Natural killer cell (primary cell): ENCODE measurements around the gene LAMA4. TPM values are rescaled to one million over a fixed set of nuclear protein-coding genes. Genes with fewer than 3 reads are reported as not detected.
A peak's percentile ranks its signal among the peaks of the same experiment; 100 is the strongest.

Source experiments
- ATAC-seq, 3 donors: fragments of 150-1000 bp in 2 of 3; fragments of 200-7000 bp in 1 of 3; cut with Tn5 transposase; 1 replicate in 1 of 3; 2 replicates in 2 of 3; pipeline ENCODE4 v1.10.0; 2021; ENCODE audit warnings: mild to moderate bottlenecking in 2 of 3, moderate library complexity in 2 of 3
- DNase-seq, 2 donors: peaks; one replicate each; pipeline versions ENCODE4 v3.0.0 to v3.0.0-alpha.2; 2013 to 2021; ENCODE audit warnings: mixed read lengths in 1 of 2
- H3K27ac ChIP-seq: one replicate; pipeline ENCODE4 v1.5.1; 2013; ENCODE audit warnings: mild to moderate bottlenecking, low read length
- H3K27me3 ChIP-seq: one replicate; pipeline ENCODE4 v1.6.1; 2013; ENCODE audit warnings: low read length; ENCODE audit not compliant: control insufficient read depth, insufficient read depth
- H3K36me3 ChIP-seq: one replicate; pipeline ENCODE4 v1.6.1; 2013; ENCODE audit warnings: low read length; ENCODE audit not compliant: control insufficient read depth, insufficient read depth
- H3K4me1 ChIP-seq: one replicate; pipeline ENCODE4 v1.6.1; 2013; ENCODE audit warnings: low read length; ENCODE audit not compliant: control insufficient read depth, insufficient read depth
- H3K4me3 ChIP-seq: one replicate; pipeline ENCODE4 v1.5.1; 2013; ENCODE audit warnings: low read length
- H3K9me3 ChIP-seq: one replicate; pipeline ENCODE4 v1.6.1; 2013; ENCODE audit warnings: low read length; ENCODE audit not compliant: control insufficient read depth, insufficient read depth
- H3K27ac Mint-ChIP-seq, 2 donors: one replicate each; pipeline ENCODE4 v1.8.0; 2022; ENCODE audit warnings: mild to moderate bottlenecking in 2 of 2, mixed read lengths in 2 of 2, moderate library complexity in 1 of 2
- H3K27me3 Mint-ChIP-seq, 2 donors: one replicate each; pipeline ENCODE4 v1.8.0; 2022; ENCODE audit warnings: low read depth in 2 of 2, mixed read lengths in 2 of 2
- H3K36me3 Mint-ChIP-seq: one replicate; pipeline ENCODE4 v1.8.0; 2022; ENCODE audit warnings: mixed read lengths
- H3K4me1 Mint-ChIP-seq, 2 donors: one replicate each; pipeline ENCODE4 v1.8.0; 2022; ENCODE audit warnings: mixed read lengths in 2 of 2
- H3K4me3 Mint-ChIP-seq: one replicate; pipeline ENCODE4 v1.8.0; 2022; ENCODE audit warnings: mild to moderate bottlenecking, moderate library complexity, mixed read lengths
- H3K9me3 Mint-ChIP-seq, 2 donors: one replicate each; pipeline ENCODE4 v1.8.0; 2022; ENCODE audit warnings: mixed read lengths in 2 of 2
- WGBS: methylation state at CpG from one replicate; pipeline ENCODE4 v1.1.7; 2013; ENCODE audit warnings: missing lambda C conversion rate; ENCODE audit not compliant: insufficient coverage; 5-methylcytosine and 5-hydroxymethylcytosine counted together
- intact Hi-C: fragments of 100-400 bp; cut with micrococcal nuclease; formaldehyde crosslinking; loops from one replicate; pipeline ENCODE4 v1.14.2; 2022
- total RNA-seq, 4 donors: library from RNA; stranded (reverse); fragments of 120-200 nt in 1 of 4; gene quantifications; one replicate each; pipeline versions ENCODE4 v1.2.3 to v1.2.4, GENCODE V29; 2013 to 2022
- TF ChIP-seq, protein P1 (sequence below): fragments of 200-600 bp; IDR thresholded peaks from one replicate; pipeline ENCODE4 v1.8.0; 2022; ENCODE audit warnings: antibody characterized with exemption

The LAMA4 gene
- total RNA-seq, 3 donors from 2014 or later (not counting 1 experiment from before 2014, with no cell fraction given): not detected

DNA sequence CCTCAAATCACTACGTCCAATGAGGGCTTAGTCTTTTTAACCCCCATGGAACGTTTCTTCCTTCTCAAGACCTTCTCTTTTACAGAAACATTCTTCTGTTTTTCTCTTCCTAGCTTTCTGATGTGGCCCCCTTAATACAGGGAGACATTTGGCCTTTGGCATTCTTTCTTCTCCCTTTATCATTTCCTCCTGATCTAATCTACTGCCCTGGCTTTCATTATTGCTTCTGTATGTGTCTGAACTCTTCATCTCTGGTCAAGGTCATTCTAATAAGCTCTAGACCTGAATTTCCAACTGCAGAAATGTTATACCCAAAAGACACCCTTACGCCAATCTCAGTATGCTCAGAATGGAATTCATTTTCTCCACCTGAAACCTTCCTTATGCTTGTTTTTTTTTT, 18.4 kb upstream of the LAMA4 start:
- H3K27me3 Mint-ChIP-seq: peaks cover 37 to 56% of the 10 kb centered on the region in 2 donors
- intact Hi-C loops: no loop called here
- WGBS: 89% methylated on average over 3 of the region's 3 CpGs

GRCh38 chr6:112270756-112271155, 16.4 kb upstream of the LAMA4 start:
- H3K9me3 Mint-ChIP-seq: no peaks in the 10 kb centered on the region
- H3K27me3 Mint-ChIP-seq: peaks cover 39 to 50% of the 10 kb centered on the region in 2 donors
- Histone ChIP-seq H3K9me3 (no peaks in the 10 kb centered on the region), H3K4me1 (peaks cover 4% of the 10 kb centered on the region), H3K27me3 (peaks cover 18% of the 10 kb centered on the region), H3K27ac (no peak overlapping the region), H3K4me3 (no peak overlapping the region), H3K36me3 (no peaks in the 10 kb centered on the region)
- intact Hi-C loops: no loop called here
- H3K27ac Mint-ChIP-seq: no peak overlapping the region
- H3K4me1 Mint-ChIP-seq: peaks cover 11 to 12% of the 10 kb centered on the region in 2 donors
- TF ChIP-seq, protein P1, sequence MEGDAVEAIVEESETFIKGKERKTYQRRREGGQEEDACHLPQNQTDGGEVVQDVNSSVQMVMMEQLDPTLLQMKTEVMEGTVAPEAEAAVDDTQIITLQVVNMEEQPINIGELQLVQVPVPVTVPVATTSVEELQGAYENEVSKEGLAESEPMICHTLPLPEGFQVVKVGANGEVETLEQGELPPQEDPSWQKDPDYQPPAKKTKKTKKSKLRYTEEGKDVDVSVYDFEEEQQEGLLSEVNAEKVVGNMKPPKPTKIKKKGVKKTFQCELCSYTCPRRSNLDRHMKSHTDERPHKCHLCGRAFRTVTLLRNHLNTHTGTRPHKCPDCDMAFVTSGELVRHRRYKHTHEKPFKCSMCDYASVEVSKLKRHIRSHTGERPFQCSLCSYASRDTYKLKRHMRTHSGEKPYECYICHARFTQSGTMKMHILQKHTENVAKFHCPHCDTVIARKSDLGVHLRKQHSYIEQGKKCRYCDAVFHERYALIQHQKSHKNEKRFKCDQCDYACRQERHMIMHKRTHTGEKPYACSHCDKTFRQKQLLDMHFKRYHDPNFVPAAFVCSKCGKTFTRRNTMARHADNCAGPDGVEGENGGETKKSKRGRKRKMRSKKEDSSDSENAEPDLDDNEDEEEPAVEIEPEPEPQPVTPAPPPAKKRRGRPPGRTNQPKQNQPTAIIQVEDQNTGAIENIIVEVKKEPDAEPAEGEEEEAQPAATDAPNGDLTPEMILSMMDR: no peak
- DNase-seq (no peak), ATAC-seq (no peak)
- 67% methylated on average over 1 of the region's 1 CpG for WGBS
- no peak overlapping the region for H3K4me3 Mint-ChIP-seq
- H3K36me3 Mint-ChIP-seq: no peaks in the 10 kb centered on the region

More for the DNA sequence above, 18.4 kb upstream of the LAMA4 start:
- Mint-ChIP-seq H3K4me1 (peaks cover 11 to 12% of the 10 kb centered on the region in 2 donors), H3K27ac (no peak overlapping the region), H3K9me3 (no peaks in the 10 kb centered on the region), H3K4me3 (no peak overlapping the region), H3K36me3 (no peaks in the 10 kb centered on the region)
- H3K4me3 ChIP-seq: no peak overlapping the region
- H3K36me3 ChIP-seq: no peaks in the 10 kb centered on the region
- no peaks in the 10 kb centered on the region for H3K9me3 ChIP-seq
- peaks cover 21% of the 10 kb centered on the region for H3K27me3 ChIP-seq
- peaks cover 4% of the 10 kb centered on the region for H3K4me1 ChIP-seq
- no peak overlapping the region for H3K27ac ChIP-seq
- DNase-seq (no peak), ATAC-seq (no peak)
- TF ChIP-seq, protein P1: no peak

- Mint-ChIP-seq H3K27ac (no peak overlapping the region), H3K9me3 (no peaks in the 10 kb centered on the region), H3K27me3 (peaks cover 39 to 48% of the 10 kb centered on the region in 2 donors), H3K36me3 (no peaks in the 10 kb centered on the region), H3K4me3 (no peak overlapping the region), H3K4me1 (peaks cover 11 to 12% of the 10 kb centered on the region in 2 donors)
- Histone ChIP-seq H3K4me1 (peaks cover 4% of the 10 kb centered on the region), H3K36me3 (no peaks in the 10 kb centered on the region), H3K9me3 (no peaks in the 10 kb centered on the region), H3K27me3 (peaks cover 18% of the 10 kb centered on the region), H3K27ac (no peak overlapping the region), H3K4me3 (no peak overlapping the region)
- ATAC-seq (peak; percentile 24 to 53 (median 31)), DNase-seq (peak in 1 of 2 donors; percentile 9)
- WGBS: 16% methylated on average over 3 of the region's 3 CpGs
- intact Hi-C loops: no loop called here
- TF ChIP-seq, protein P1: no peak
These were observed 15.7 kb upstream of the LAMA4 start for GRCh38 chr6:112269979-112270566.

GRCh38 chr6:112269114-112269513, 14.7 kb upstream of the LAMA4 start:
- H3K36me3 ChIP-seq: no peaks in the 10 kb centered on the region
- Mint-ChIP-seq H3K4me1 (peaks cover 11 to 12% of the 10 kb centered on the region in 2 donors), H3K9me3 (no peaks in the 10 kb centered on the region), H3K36me3 (no peaks in the 10 kb centered on the region), H3K27ac (no peak overlapping the region), H3K27me3 (peaks cover 44 to 54% of the 10 kb centered on the region in 2 donors), H3K4me3 (no peak overlapping the region)
- WGBS: 73% methylated on average over 5 of the region's 5 CpGs
- peaks cover 4% of the 10 kb centered on the region for H3K4me1 ChIP-seq
- H3K4me3 ChIP-seq: no peak overlapping the region
- no peak overlapping the region for H3K27ac ChIP-seq
- TF ChIP-seq, protein P1: no peak
- H3K9me3 ChIP-seq: no peaks in the 10 kb centered on the region
- ATAC-seq (no peak), DNase-seq (no peak)
- peaks cover 18% of the 10 kb centered on the region for H3K27me3 ChIP-seq
- intact Hi-C loops: no loop called here
